AG04450 (cell line): ENCODE results near the gene COPS7A. TPM values are rescaled to one million over a fixed set of nuclear protein-coding genes. Genes with fewer than 3 reads are reported as not detected.

Experiments used
- CTCF ChIA-PET: fragments of 300-600, 350-600 bp; formaldehyde crosslinking; extraction: SDS; loops from one replicate; lab custom pipeline; 2022; ENCODE audit warnings: antibody characterized with exemption, inconsistent platforms; lab: Charles Lee
- POLR2A ChIA-PET: fragments of 350-600 bp; formaldehyde crosslinking; extraction: SDS; loops from one replicate; lab custom pipeline; 2021; ENCODE audit warnings: antibody characterized with exemption, inconsistent platforms; lab: Yijun Ruan, JAX
- DNase-seq: peaks from one replicate; pipeline ENCODE4 v3.0.0-alpha.2; 2011; ENCODE audit warnings: low read depth, low spot score
- H3K27ac ChIP-seq: one replicate; pipeline ENCODE4 v1.5.1; 2012; ENCODE audit warnings: low read depth, low read length, control low read depth
- H3K27me3 ChIP-seq: one replicate; pipeline ENCODE4 v1.6.0; 2012; ENCODE audit warnings: low read length; ENCODE audit not compliant: control insufficient read depth, insufficient read depth
- H3K4me3 ChIP-seq: 2 replicates; pipeline ENCODE4 v1.5.1; 2011; ENCODE audit warnings: mild to moderate bottlenecking, low read depth, low read length, control low read depth
- H3K9me3 ChIP-seq: 2 replicates; pipeline ENCODE4 v1.5.1; 2012; ENCODE audit warnings: low read length; ENCODE audit not compliant: control insufficient read depth, insufficient read depth
- CTCF ChIP-seq: IDR thresholded peaks from 2 replicates; pipeline ENCODE4 v1.5.1; 2011; ENCODE audit warnings: low read depth, low read length, control low read depth, inconsistent platforms
- polyA plus RNA-seq: library from polyadenylated mRNA; depleted of rRNA; stranded (reverse); fragments of >200 nt; gene quantifications from 2 replicates; pipeline ENCODE4 v1.2.3, GENCODE V29; 2011; rRNA removed
- small RNA-seq: library from RNA; depleted of rRNA; stranded (forward); fragments of <200 nt; gene quantifications from one replicate; pipeline ENCODE3, GENCODE V24; 2012; ENCODE audit warnings: low read depth; ENCODE audit not compliant: insufficient read length

COPS7A gene
- polyA plus RNA-seq, 1 experiment: 93.2 TPM

GRCh38 chr12:6778574-6779550 lies 55.0 kb downstream of the COPS7A start:
- TF ChIP-seq CTCF: peak; percentile 92
- no peaks in the 10 kb centered on the region for H3K9me3 ChIP-seq
- POLR2A ChIA-PET: interaction anchor here (0.5 to 5.4 kb wide), 6 partner anchors 10 to 242 kb away, joined by 4 to 33 read pairs (median 5); partner anchors contain the start of genes MLF2 and PTMS
- peak; percentile 85 for DNase-seq
- H3K27ac ChIP-seq: peak overlapping the region; percentile 39
- peak overlapping the region; percentile 55 for H3K4me3 ChIP-seq
- no peaks in the 10 kb centered on the region for H3K27me3 ChIP-seq
- CTCF ChIA-PET: interaction anchor here (0.6 to 7.6 kb wide), 13 partner anchors 8 to 148 kb away, joined by 3 to 124 read pairs (median 3); partner anchors contain the start of genes CD4, MLF2 and PTMS

- POLR2A ChIA-PET: no interaction called here
- CTCF ChIA-PET: interaction anchor here (1.0 to 7.6 kb wide), 6 partner anchors 9 to 193 kb away, joined by 3 to 124 read pairs (median 10); partner anchors contain the start of genes MLF2 and PTMS
These were observed 56.0 kb downstream of the COPS7A start for GRCh38 chr12:6779708-6780432.

GRCh38 chr12:6780573-6780972 lies 56.7 kb downstream of the COPS7A start:
- no peak overlapping the region for H3K27ac ChIP-seq
- DNase-seq: no peak
- CTCF ChIA-PET: interaction anchor here (1.0 to 7.6 kb wide), 5 partner anchors 10 to 193 kb away, joined by 3 to 124 read pairs (median 7); partner anchors contain the start of genes MLF2 and PTMS
- no peaks in the 10 kb centered on the region for H3K27me3 ChIP-seq
- H3K9me3 ChIP-seq: no peaks in the 10 kb centered on the region
- POLR2A ChIA-PET: no interaction called here
- no peak overlapping the region for H3K4me3 ChIP-seq
- TF ChIP-seq CTCF: no peak

More at GRCh38 chr12:6779708-6780432, 56.0 kb downstream of the COPS7A start:
- Histone ChIP-seq H3K9me3 (no peaks in the 10 kb centered on the region), H3K27me3 (no peaks in the 10 kb centered on the region), H3K4me3 (no peak overlapping the region), H3K27ac (no peak overlapping the region)
- DNase-seq: no peak
- TF ChIP-seq CTCF: no peak

Small RNA genes within 50 kb of the gene (small RNA-seq; reads per million reads assigned to genes)
- gene RNU6-781P: not detected

Other genes with a start within 250 kb of the COPS7A start
- gene MRPL51, start 230.8 kb upstream of the COPS7A start, polyA plus RNA-seq: 120 and 165 TPM in 2 replicates
- gene NCAPD2, start 229.9 kb upstream of the COPS7A start, polyA plus RNA-seq: 36.1 and 38.4 TPM in 2 replicates
- 9,160 and 11,356 TPM in 2 replicates for gene GAPDH, start 189.5 kb upstream of the COPS7A start, polyA plus RNA-seq
- 23.8 and 24.2 TPM in 2 replicates for gene IFFO1, start 168.0 kb upstream of the COPS7A start, polyA plus RNA-seq
- 35.7 and 41.3 TPM in 2 replicates for gene NOP2, start 155.8 kb upstream of the COPS7A start, polyA plus RNA-seq
- gene CHD4, start 116.7 kb upstream of the COPS7A start, polyA plus RNA-seq: 86.3 and 119 TPM in 2 replicates
- gene LPAR5, start 88.1 kb upstream of the COPS7A start, polyA plus RNA-seq: not detected in 2 replicates
- gene ACRBP, start 76.6 kb upstream of the COPS7A start, polyA plus RNA-seq: 0.41 and 0.64 TPM in 2 replicates
- gene ING4, start 60.9 kb upstream of the COPS7A start, polyA plus RNA-seq: 58.6 and 66.6 TPM in 2 replicates
- 39.3 and 44.3 TPM in 2 replicates for gene ZNF384, start 34.7 kb upstream of the COPS7A start, polyA plus RNA-seq
- gene PIANP, start 23.2 kb upstream of the COPS7A start, polyA plus RNA-seq: 1.2 and 2.2 TPM in 2 replicates
- 241 and 263 TPM in 2 replicates for gene MLF2, start 29.1 kb downstream of the COPS7A start, polyA plus RNA-seq
- gene PTMS, start 42.3 kb downstream of the COPS7A start, polyA plus RNA-seq: 155 and 170 TPM in 2 replicates
- gene LAG3, start 48.5 kb downstream of the COPS7A start, polyA plus RNA-seq: 0.11 and 0.33 TPM in 2 replicates
- gene CD4, start 65.5 kb downstream of the COPS7A start, polyA plus RNA-seq: 24.8 and 24.9 TPM in 2 replicates
- 5.2 and 7.6 TPM in 2 replicates for gene GPR162, start 97.8 kb downstream of the COPS7A start, polyA plus RNA-seq
- 45.5 and 65.3 TPM in 2 replicates for gene P3H3, start 104.4 kb downstream of the COPS7A start, polyA plus RNA-seq
- 3.4 and 3.6 TPM in 2 replicates for gene GNB3, start 116.9 kb downstream of the COPS7A start, polyA plus RNA-seq
- gene CDCA3, start 127.2 kb downstream of the COPS7A start, polyA plus RNA-seq: 11.6 and 12.5 TPM in 2 replicates
- 47.1 and 54.8 TPM in 2 replicates for gene USP5, start 128.1 kb downstream of the COPS7A start, polyA plus RNA-seq
- gene TPI1, start 143.5 kb downstream of the COPS7A start, polyA plus RNA-seq: 1,246 and 1,347 TPM in 2 replicates
- gene SPSB2, start 149.3 kb downstream of the COPS7A start, polyA plus RNA-seq: 2.6 and 3.7 TPM in 2 replicates
- gene LRRC23, start 180.8 kb downstream of the COPS7A start, polyA plus RNA-seq: 10.4 and 10.6 TPM in 2 replicates
- 25.4 and 27.5 TPM in 2 replicates for gene ENO2, start 190.5 kb downstream of the COPS7A start, polyA plus RNA-seq
- gene ATN1, start 203.9 kb downstream of the COPS7A start, polyA plus RNA-seq: 11.2 and 21.4 TPM in 2 replicates
- not detected in 2 replicates for gene RNU7-1, start 219.8 kb downstream of the COPS7A start, polyA plus RNA-seq
- gene C12orf57, start 220.0 kb downstream of the COPS7A start, polyA plus RNA-seq: 359 and 425 TPM in 2 replicates
- 0.07 and 0.10 TPM in 2 replicates for gene PTPN6, start 227.3 kb downstream of the COPS7A start, polyA plus RNA-seq
- 242 and 255 TPM in 2 replicates for gene PHB2, start 246.6 kb downstream of the COPS7A start, polyA plus RNA-seq
- gene EMG1, start 246.9 kb downstream of the COPS7A start, polyA plus RNA-seq: 46.1 and 47.8 TPM in 2 replicates